Renal cortex interstitium (tissue), 11 donors: ENCODE results near the gene RAD51B. TPM values are rescaled to one million over a fixed set of nuclear protein-coding genes. Genes with fewer than 3 reads are reported as not detected.
"Not testable (repeated sequence)": the region's sequence is repeated elsewhere in the genome, so short reads cannot be mapped to it uniquely, and the experiment has no call there.

Experiments used
- DNase-seq, 11 donors: peaks; one replicate each; pipeline ENCODE4 v3.0.0-alpha.2; 2013; ENCODE audit warnings: low read depth in 9 of 11, low spot score in 4 of 11; ENCODE audit errors: extremely low read depth in 1 of 11
- polyA plus RNA-seq, 3 donors: library from polyadenylated mRNA; unstranded; fragments of 120-200 nt; gene quantifications; one replicate each; pipeline ENCODE4 v1.2.1, GENCODE V29; 2013; ENCODE audit not compliant: insufficient read length in 3 of 3

Gene RAD51B
- polyA plus RNA-seq, 3 donors: 12.5 to 13.0 (median 12.5) TPM

GRCh38 chr14:68658029-68658509, 838.5 kb downstream of the RAD51B start:
- no peak for DNase-seq

GRCh38 chr14:68658943-68659931, 839.7 kb downstream of the RAD51B start:
- peak in 3 of 11 donors; percentile 52 to 73 (median 69) for DNase-seq

GRCh38 chr14:68660495-68660894, 840.9 kb downstream of the RAD51B start:
- no peak for DNase-seq

- no peak for DNase-seq
Observed at GRCh38 chr14:68661226-68662225, 841.9 kb downstream of the RAD51B start.

- no peak for DNase-seq
Observed at GRCh38 chr14:68662392-68662791, 842.8 kb downstream of the RAD51B start.

- DNase-seq: not testable (repeated sequence)
Observed at GRCh38 chr14:68662826-68663225, 843.2 kb downstream of the RAD51B start.

- DNase-seq: no peak
Observed at GRCh38 chr14:68663385-68664076, 844.0 kb downstream of the RAD51B start.

- DNase-seq: no peak
Observed at GRCh38 chr14:68664225-68664681, 844.7 kb downstream of the RAD51B start.

GRCh38 chr14:68665131-68665530, 845.6 kb downstream of the RAD51B start:
- no peak for DNase-seq

GRCh38 chr14:68665792-68666204, 846.2 kb downstream of the RAD51B start:
- DNase-seq: no peak

GRCh38 chr14:68666236-68666635, 846.7 kb downstream of the RAD51B start:
- DNase-seq: no peak

- DNase-seq: no peak
Observed at GRCh38 chr14:68666899-68667298, 847.3 kb downstream of the RAD51B start.

- no peak for DNase-seq
Observed at GRCh38 chr14:68667313-68667791, 847.8 kb downstream of the RAD51B start.

- DNase-seq: no peak
Observed at GRCh38 chr14:68668028-68668427, 848.4 kb downstream of the RAD51B start.

- DNase-seq: no peak
Observed at GRCh38 chr14:68668531-68668930, 849.0 kb downstream of the RAD51B start.

GRCh38 chr14:68669111-68669511, 849.5 kb downstream of the RAD51B start:
- no peak for DNase-seq

GRCh38 chr14:68669603-68670358, 850.2 kb downstream of the RAD51B start:
- DNase-seq: no peak

- no peak for DNase-seq
Observed at GRCh38 chr14:68670359-68670715, 850.8 kb downstream of the RAD51B start.
